RCC 7860 (cell line): ENCODE measurements around the gene NPHP4.
"Not testable (repeated sequence)": the region's sequence is repeated elsewhere in the genome, so short reads cannot be mapped to it uniquely, and the experiment has no call there.

Experiments used
- DNase-seq: peaks from one replicate; pipeline ENCODE4 v3.0.0-alpha.2; 2015; ENCODE audit warnings: low spot score
- FAIRE-seq: peaks from 2 replicates; lab custom pipeline; 2012; peaks lifted over from hg19 to GRCh38; lab: Jason Lieb, UNC

Gene NPHP4

GRCh38 chr1:5936621-5937372 lies 55.4 kb downstream of the NPHP4 start:
- DNase-seq (no peak), FAIRE-seq (no peak)

GRCh38 chr1:5936126-5936525 lies 56.1 kb downstream of the NPHP4 start:
- FAIRE-seq (no peak), DNase-seq (no peak)

- DNase-seq = no peak
- no peak for FAIRE-seq
Measured at GRCh38 chr1:5935026-5935425, 57.2 kb downstream of the NPHP4 start.

- FAIRE-seq = no peak
- DNase-seq = no peak
Measured at GRCh38 chr1:5934058-5934884, 58.0 kb downstream of the NPHP4 start.

DNA sequence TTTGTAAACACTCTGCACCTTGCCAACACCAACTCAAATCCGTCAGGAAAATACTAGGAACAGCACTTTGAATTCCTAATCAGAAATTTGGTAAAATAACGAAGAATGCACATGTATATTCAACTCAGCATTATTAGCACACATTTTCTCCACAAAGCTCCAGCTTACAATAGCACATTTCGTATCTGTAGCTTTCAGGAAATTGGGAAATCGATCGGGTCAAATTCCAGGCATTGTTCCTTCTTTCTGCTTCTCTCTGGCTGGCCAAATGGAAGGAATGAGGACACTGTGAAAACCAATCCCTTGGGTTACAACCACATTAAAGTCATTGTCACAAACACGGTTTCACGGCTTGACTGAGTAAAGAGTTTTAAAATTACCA lies 58.6 kb downstream of the NPHP4 start:
- FAIRE-seq = no peak
- DNase-seq = no peak

GRCh38 chr1:5933050-5933449 lies 59.2 kb downstream of the NPHP4 start:
- DNase-seq (no peak), FAIRE-seq (no peak)

GRCh38 chr1:5928714-5929400 lies 63.4 kb downstream of the NPHP4 start:
- DNase-seq (no peak), FAIRE-seq (no peak)

DNA sequence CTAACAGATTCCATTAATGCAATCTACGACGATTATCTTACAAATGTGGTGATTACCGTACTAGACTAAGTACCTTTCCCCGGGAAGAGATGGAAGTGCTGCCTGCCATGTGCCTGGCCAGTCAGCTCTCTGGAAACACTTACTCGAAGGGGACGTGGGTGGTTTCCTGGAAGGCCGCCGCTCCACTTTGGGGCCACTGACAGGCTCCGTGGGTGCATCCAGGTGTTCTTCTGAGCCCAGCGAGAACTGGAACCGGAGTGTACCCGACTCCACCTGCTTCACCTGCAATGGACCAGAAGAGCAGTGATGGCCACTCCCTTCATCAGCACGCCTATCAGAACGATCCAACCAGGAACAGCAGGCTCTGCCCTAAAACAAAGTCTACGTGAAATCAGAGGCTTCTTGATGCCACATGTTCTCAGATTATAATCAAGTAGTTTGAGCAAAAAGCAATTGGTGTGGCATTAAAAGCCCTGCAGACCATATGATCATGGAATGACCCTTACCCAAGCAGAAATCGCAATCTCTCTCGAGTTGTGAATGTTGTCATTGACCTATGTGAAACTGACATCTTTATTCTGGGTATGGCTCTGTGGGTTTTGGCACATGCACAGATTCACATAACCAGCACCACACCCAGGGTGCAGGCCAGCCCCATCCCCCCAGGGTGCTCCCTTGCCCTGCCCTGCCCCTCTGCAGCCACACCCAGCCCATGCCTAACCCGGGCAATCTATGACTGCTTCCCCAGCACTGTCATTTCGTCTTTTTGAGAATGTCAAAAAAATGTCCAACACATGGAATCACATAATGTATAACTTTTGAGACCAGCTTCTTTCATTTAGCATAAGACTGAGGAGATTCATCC lies 64.5 kb downstream of the NPHP4 start:
- DNase-seq (no peak), FAIRE-seq (no peak)

GRCh38 chr1:5926686-5927435 lies 65.4 kb downstream of the NPHP4 start:
- no peak for DNase-seq
- FAIRE-seq = no peak

DNA sequence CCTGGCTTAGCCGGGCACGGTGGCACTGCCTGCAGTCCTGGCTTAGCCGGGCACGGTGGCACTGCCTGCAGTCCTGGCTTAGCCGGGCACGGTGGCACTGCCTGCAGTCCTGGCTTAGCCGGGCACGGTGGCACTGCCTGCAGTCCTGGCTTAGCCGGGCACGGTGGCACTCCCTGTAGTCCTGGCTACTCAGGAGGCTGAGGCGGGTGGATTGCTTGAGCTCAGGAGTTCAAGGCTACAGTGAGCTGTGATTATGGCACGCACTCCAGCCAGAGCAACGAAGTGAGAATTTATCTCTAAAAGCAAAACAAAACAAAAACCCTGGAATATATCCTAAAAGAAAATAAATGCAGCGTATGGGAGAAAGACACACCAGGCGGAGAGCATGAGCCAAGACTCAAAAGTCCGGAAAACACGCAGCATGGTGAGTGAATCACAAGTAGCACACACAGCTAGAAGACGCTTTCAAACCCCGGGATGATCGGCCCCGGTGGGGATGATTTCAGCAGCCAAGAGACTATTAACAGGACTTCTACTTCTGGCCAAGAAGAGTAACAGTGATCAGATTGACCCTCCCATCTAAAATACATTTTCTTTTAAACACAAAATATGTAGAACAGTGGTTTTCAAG lies 69.4 kb downstream of the NPHP4 start:
- not testable (repeated sequence) for DNase-seq, FAIRE-seq

- FAIRE-seq (no peak), DNase-seq (no peak)
Measured at GRCh38 chr1:5921671-5922070, 70.6 kb downstream of the NPHP4 start.

DNA sequence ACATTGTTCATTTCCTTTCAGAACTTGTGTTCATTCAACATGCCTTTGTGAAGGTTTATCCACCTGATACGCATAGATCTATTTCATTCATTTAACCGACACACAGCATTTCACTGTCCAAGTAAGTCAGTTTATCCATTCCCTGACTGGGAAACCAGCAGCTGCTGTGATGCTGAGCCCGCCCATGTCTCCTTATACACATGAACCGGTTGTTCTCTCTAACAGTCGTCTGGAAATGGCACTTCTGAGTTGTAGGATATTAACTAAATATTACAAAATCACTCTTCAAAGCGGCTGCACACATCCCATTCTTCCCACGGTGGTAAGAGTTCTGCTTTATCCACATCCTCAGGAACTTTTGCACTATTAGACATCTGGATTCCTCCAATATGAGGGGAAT lies 71.1 kb downstream of the NPHP4 start:
- no peak for DNase-seq
- FAIRE-seq = no peak

DNA sequence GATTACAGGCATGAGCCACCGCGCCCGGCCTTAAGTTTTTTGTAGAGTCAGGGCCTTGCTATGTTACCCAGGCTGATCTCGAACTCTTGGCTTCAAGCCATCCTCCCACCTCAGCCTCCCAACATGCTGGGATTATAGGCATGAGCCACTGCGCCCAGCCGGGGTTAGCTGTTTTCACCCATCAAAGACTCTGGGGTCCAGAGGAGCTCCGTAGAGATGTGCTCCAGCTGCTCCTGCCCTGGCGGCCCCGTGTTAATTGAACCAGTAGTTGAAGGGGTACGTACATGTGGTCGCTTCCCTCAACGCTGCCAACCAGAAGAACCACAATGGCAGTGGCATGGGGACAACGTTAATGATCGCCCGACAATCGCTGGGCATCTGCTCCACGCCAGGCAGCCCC lies 72.0 kb downstream of the NPHP4 start:
- no peak for FAIRE-seq
- DNase-seq = no peak

DNA sequence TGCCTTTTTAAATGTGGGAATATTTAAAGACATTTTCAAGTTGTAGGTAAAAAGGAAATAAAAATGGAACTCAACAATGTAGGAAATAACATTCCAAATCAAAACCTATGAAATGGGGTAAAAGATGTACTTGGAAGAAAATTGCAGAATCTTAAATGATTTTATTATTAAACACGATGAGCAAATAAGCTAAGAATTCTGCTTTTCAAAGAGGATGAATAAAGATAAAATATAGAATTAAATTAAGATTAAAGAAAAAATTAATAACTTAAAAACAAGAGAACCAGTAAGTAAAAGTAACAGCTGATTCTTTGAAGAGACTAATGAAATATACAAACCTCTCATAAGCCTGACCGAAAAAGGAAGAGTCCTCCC lies 74.0 kb downstream of the NPHP4 start:
- FAIRE-seq = no peak

DNA sequence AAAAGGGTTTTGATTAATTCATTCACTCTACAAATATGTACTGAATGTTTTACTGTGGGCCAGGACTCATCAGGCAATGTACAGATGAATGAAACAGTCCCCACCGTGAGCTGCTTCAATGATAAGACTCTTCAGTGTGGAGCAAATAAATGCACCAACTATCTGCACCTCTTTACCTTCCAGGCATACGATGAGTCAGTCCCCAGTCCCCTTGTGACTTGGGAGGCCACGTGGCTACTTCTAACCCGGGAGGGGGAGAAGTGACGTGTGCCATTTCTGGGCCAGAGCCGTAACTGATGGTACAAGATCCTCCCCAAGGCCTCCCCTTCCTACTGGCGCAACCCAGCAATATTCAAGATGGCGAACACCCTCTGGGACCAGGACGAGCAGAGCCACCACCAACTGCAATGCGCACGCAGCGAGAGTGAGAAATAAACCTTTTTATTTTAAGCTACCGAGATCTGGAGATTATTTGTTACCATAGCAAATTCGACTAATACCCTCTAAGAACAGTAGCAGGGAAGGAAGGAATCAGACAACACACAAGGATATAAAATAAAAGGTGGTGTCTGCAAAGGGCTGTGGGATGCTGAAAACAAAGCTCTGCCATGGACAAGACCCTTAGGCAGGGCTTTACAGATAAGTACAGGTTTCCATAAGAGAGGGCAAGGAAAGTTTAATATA lies 74.5 kb downstream of the NPHP4 start:
- FAIRE-seq (no peak), DNase-seq (no peak)

More for the DNA sequence above, 74.0 kb downstream of the NPHP4 start:
- no peak for DNase-seq

DNA sequence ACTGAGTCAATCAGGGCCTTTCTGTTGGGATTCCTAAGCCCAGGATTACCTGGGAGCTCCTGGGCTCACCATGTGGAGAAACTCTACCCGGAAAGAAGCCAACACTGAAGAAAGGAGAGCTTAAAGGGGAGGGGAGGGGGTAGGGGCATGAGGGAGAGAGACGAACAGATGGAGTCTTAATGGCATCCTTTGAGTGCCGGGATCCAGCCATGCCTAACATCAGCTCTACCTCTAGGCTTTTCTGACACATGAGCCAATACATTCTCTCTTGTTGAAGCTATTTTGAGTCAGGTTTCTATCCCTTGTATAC lies 75.0 kb downstream of the NPHP4 start:
- FAIRE-seq = no peak
- DNase-seq = no peak

GRCh38 chr1:5916572-5917280 lies 75.5 kb downstream of the NPHP4 start:
- DNase-seq = no peak
- FAIRE-seq = no peak
